HCT116 (cell line): ENCODE measurements around the gene PELI3. TPM values are rescaled to one million over a fixed set of nuclear protein-coding genes. Genes with fewer than 3 reads are reported as not detected.
A peak's percentile ranks its signal among the peaks of the same experiment; 100 is the strongest.

Experiments
- ATAC-seq: fragments of 200-7000 bp; cut with Tn5 transposase; 2 replicates; pipeline ENCODE4 v1.9.1; 2020; ENCODE audit warnings: mild to moderate bottlenecking, moderate library complexity
- BruUV-seq: library from RNA; stranded (reverse); fragments of 400-500 nt; replicated peaks from 2 replicates; lab custom pipeline; 2021; lab: Mats Ljungman, UMichigan
- CTCF ChIA-PET: fragments of 300-600 bp; sonication (Branson Sonifier 250); formaldehyde crosslinking; loops from one replicate; lab custom pipeline; 2021; ENCODE audit warnings: antibody characterized with exemption; lab: Charles Lee
- POLR2A ChIA-PET: fragments of 300-600, 350-600 bp; sonication (Branson Sonifier 250); formaldehyde crosslinking; loops from one replicate; lab custom pipeline; 2021; ENCODE audit warnings: antibody characterized with exemption; lab: Charles Lee
- RAD21 ChIA-PET, 2 experiments: fragments of 300-600 bp; sonication (Branson Sonifier 250); formaldehyde crosslinking; loops; one replicate each; lab custom pipeline; 2023; ENCODE audit warnings: low total read pairs in 2 of 2; ENCODE audit not compliant: uncharacterized antibody in 2 of 2, unreplicated experiment in 2 of 2, low non-redundant PET in 1 of 2; lab: Charles Lee
- DNase-seq: peaks from one replicate; pipeline ENCODE4 v3.0.0-alpha.2; 2010; ENCODE audit warnings: low read depth, low spot score
- H2AFZ ChIP-seq: fragments of 200-600 bp; shearing (Covaris generic), sonication (generic); 2 replicates; pipeline ENCODE4 v1.6.1; 2017; ENCODE audit warnings: low read depth, mixed run types, mixed read lengths, antibody characterized with exemption, low read length; ENCODE audit not compliant: poor library complexity, severe bottlenecking
- H3K27ac ChIP-seq: 2 replicates; pipeline ENCODE4 v1.5.1; 2012; ENCODE audit warnings: low read depth, low read length
- H3K27me3 ChIP-seq: fragments of 200-600 bp; sonication (generic); 2 replicates; pipeline ENCODE4 v1.6.1; 2016; ENCODE audit warnings: mixed run types, low read length, mixed read lengths; ENCODE audit not compliant: insufficient read depth
- H3K36me3 ChIP-seq, 2 experiments: fragments of 200-500 bp in 1 of 2; fragments of 200-600 bp in 1 of 2; sonication (Bioruptor generic) in 1 of 2; sonication (generic) in 1 of 2; 2 replicates each; pipeline versions ENCODE4 v1.5.1 to v1.6.1; 2014 to 2016; ENCODE audit warnings: low read length in 2 of 2, inconsistent platforms in 1 of 2, mixed read lengths in 1 of 2, mixed run types in 1 of 2; ENCODE audit not compliant: insufficient read depth in 2 of 2, control insufficient read depth in 1 of 2
- H3K4me1 ChIP-seq, 2 experiments: fragments of 200-600 bp in 1 of 2; sonication (generic) in 1 of 2; 2 replicates each; pipeline versions ENCODE4 v1.5.1 to v1.6.1; 2012 to 2017; ENCODE audit warnings: low read length in 2 of 2, inconsistent platforms in 1 of 2, mild to moderate bottlenecking in 1 of 2, mixed read lengths in 1 of 2, mixed run types in 1 of 2, moderate library complexity in 1 of 2; ENCODE audit not compliant: insufficient read depth in 2 of 2, control insufficient read depth in 1 of 2
- H3K4me2 ChIP-seq: fragments of 200-600 bp; sonication (generic); 2 replicates; pipeline ENCODE4 v1.6.1; 2017; ENCODE audit warnings: mixed run types, low read length, mixed read lengths
- H3K4me3 ChIP-seq, 2 experiments: fragments of 200-600 bp in 1 of 2; sonication (generic) in 1 of 2; replicated peaks in 1 of 2; 2 replicates each; pipeline ENCODE4 v1.5.1; 2011 to 2016; ENCODE audit warnings: low read length in 2 of 2, control low read depth in 1 of 2, low read depth in 1 of 2, mild to moderate bottlenecking in 1 of 2, mixed read lengths in 1 of 2, mixed run types in 1 of 2
- H3K79me2 ChIP-seq: fragments of 200-600 bp; sonication (generic); 2 replicates; pipeline ENCODE4 v1.6.1; 2017; ENCODE audit warnings: mild to moderate bottlenecking, mixed run types, low read length, moderate library complexity, mixed read lengths; ENCODE audit not compliant: insufficient read depth
- H3K9ac ChIP-seq: fragments of 200-600 bp; sonication (generic); 2 replicates; pipeline ENCODE4 v1.6.1; 2016; ENCODE audit warnings: low read length, mixed read lengths
- H3K9me2 ChIP-seq: fragments of 200-600 bp; sonication (generic), shearing (Covaris generic); 2 replicates; pipeline ENCODE4 v1.6.1; 2017; ENCODE audit warnings: mixed run types, mild to moderate bottlenecking, moderate library complexity; ENCODE audit not compliant: insufficient read depth
- H3K9me3 ChIP-seq, 2 experiments: fragments of 200-500 bp in 1 of 2; fragments of 200-600 bp in 1 of 2; sonication (Bioruptor generic) in 1 of 2; sonication (generic) in 1 of 2; 2 replicates each; pipeline ENCODE4 v1.6.1; 2014 to 2017; ENCODE audit warnings: low read length in 2 of 2, mixed read lengths in 2 of 2, inconsistent platforms in 1 of 2, low read depth in 1 of 2, mild to moderate bottlenecking in 1 of 2, mixed run types in 1 of 2, moderate library complexity in 1 of 2; ENCODE audit not compliant: control insufficient read depth in 1 of 2, insufficient read depth in 1 of 2
- H4K20me1 ChIP-seq: fragments of 200-600 bp; sonication (generic), shearing (Covaris generic); 2 replicates; pipeline ENCODE4 v1.6.1; 2017; ENCODE audit warnings: mixed run types, mild to moderate bottlenecking, moderate library complexity; ENCODE audit not compliant: insufficient read depth
- CBX3 ChIP-seq: IDR thresholded peaks from 2 replicates; pipeline ENCODE4 v1.6.1; 2012; ENCODE audit warnings: low read depth
- CTCF ChIP-seq, 3 experiments: fragments of 200-600 bp in 1 of 3; sonication (generic) in 1 of 3; IDR thresholded peaks in 2 of 3; conservative IDR thresholded peaks in 1 of 3; 2 replicates each; pipeline ENCODE4 v1.5.1; 2012 to 2017; ENCODE audit warnings: low read depth in 2 of 3, low read length in 2 of 3, antibody characterized with exemption in 1 of 3, borderline replicate concordance in 1 of 3, control low read depth in 1 of 3, mild to moderate bottlenecking in 1 of 3, mixed read lengths in 1 of 3, mixed run types in 1 of 3, moderate library complexity in 1 of 3; ENCODE audit not compliant: insufficient read depth in 1 of 3
- EGR1 ChIP-seq: IDR thresholded peaks from 2 replicates; pipeline ENCODE4 v1.6.1; 2012; ENCODE audit warnings: low read depth
- SP1 ChIP-seq: IDR thresholded peaks from 2 replicates; pipeline ENCODE4 v1.6.1; 2012; ENCODE audit warnings: low read depth
- intact Hi-C: fragments of 100-400 bp; cut with micrococcal nuclease; formaldehyde crosslinking; loops from 2 replicates; pipeline ENCODE4 v1.10.0; 2022
- total RNA-seq: library from RNA; stranded (reverse); gene quantifications from one replicate; pipeline ENCODE4 v1.2.1, GENCODE V29; 2021; ENCODE audit not compliant: unreplicated experiment

PELI3 gene
- total RNA-seq, 1 experiment from 2014 or later: 12.8 TPM

DNA sequence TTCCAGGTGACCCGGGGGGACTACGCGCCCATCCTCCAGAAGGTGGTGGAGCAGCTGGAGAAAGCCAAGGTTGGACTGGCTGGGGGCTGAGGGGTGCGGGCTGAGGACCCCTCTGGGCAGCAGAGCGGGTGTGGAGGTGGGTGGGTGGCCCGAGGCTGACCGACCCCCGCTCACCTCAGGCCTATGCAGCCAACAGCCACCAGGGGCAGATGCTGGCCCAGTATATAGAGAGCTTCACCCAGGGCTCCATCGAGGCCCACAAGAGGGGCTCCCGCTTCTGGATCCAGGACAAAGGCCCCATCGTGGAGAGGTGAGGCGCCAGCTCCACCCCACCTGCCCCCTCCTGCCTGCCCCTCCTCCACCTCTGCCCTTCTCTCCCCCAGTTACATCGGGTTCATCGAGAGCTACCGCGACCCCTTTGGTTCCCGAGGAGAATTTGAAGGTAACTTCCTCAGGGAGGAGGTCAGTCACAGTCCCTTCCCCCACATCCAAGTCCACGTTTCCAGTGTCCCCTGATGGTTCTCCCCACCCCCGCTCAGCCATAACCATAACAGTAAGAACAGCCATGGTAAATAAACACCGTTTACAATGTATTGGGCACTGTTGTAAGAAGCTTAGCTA, 24.7 kb downstream of the PELI3 start:
- no peaks in the 10 kb centered on the region for H3K9me3 ChIP-seq
- H3K36me3 ChIP-seq: peaks cover 4 to 5% of the 10 kb centered on the region in 2 experiments; a peak in 2 of 4 replicates
- RAD21 ChIA-PET: interaction anchor here in 1 of 2 experiments (0.6 kb wide), 1 partner anchor 62 kb away, joined by 3 read pairs; no protein-coding TSS in a partner anchor
- H3K4me2 ChIP-seq: no peak overlapping the region
- no peaks in the 10 kb centered on the region for H3K4me1 ChIP-seq
- no peak for TF ChIP-seq SP1
- peak in 2 of 3 experiments; percentile 58 to 61; a peak in 4 of 6 replicates for TF ChIP-seq CTCF (IDR thresholded peaks at IDR 0.05 in 2 of 3, conservative IDR thresholded peaks at IDR 0.05 in 1 of 3; ENCODE audit: borderline replicate concordance in 1 of 3, insufficient read depth in 1 of 3, low read depth in 2 of 3, low read length in 2 of 3)
- no peak overlapping the region for H3K27ac ChIP-seq
- intact Hi-C loops: no loop called here
- H3K4me3 ChIP-seq: no peak overlapping the region
- POLR2A ChIA-PET: no interaction called here
- peak; percentile 84 for ATAC-seq
- DNase-seq: no peak
- H3K9me2 ChIP-seq: no peaks in the 10 kb centered on the region
- no TSS peak for BruUV-seq
- H3K79me2 ChIP-seq: no peaks in the 10 kb centered on the region
- no peaks in the 10 kb centered on the region for H4K20me1 ChIP-seq
- CTCF ChIA-PET: interaction anchor here (1.5 to 2.1 kb wide), 2 partner anchors 10 to 11 kb away, joined by 3 to 16 read pairs; partner anchors contain the start of gene DPP3
- H3K27me3 ChIP-seq: no peaks in the 10 kb centered on the region
- no peak overlapping the region for H3K9ac ChIP-seq
- H2AFZ ChIP-seq: no peak overlapping the region

DNA sequence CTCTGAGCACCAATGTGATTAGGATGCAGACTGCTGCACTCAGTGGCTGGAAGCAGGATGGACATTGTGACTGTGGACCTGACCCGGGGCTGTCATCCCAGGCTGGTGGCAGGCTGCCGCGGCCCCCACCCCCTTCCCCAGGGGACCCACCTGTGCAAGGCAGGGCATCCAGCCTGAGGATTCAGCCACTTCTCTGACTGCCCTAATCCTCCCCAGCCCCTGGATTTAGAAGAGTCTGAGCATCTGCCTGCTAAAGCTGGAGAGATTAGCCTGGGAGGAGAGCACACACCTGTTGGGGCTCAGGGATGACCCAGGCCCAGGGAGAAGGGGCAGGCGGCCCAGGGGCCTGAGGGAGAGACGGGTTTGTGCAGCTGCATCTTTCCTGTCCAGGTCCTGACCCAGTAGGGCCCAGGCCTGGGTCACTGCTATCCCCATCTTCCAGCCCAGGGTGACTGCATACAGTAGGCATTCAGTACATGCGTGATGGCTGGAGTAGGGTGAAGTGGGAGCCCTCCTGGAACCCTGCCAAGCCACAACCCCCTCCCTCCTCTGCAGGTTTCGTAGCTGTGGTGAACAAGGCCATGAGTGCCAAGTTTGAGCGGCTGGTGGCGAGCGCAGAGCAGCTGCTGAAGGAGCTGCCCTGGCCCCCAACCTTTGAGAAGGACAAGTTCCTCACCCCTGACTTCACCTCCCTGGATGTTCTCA, 25.6 kb downstream of the PELI3 start:
- Histone ChIP-seq H3K79me2 (no peaks in the 10 kb centered on the region), H3K36me3 (peaks cover 0 to 4% of the 10 kb centered on the region in 2 experiments; a peak in 1 of 4 replicates), H3K27me3 (no peaks in the 10 kb centered on the region), H3K9me3 (no peaks in the 10 kb centered on the region), H4K20me1 (no peaks in the 10 kb centered on the region), H3K9me2 (no peaks in the 10 kb centered on the region), H3K4me2 (no peak overlapping the region), H3K4me3 (no peak overlapping the region), H3K27ac (no peak overlapping the region), H3K9ac (no peak overlapping the region), H2AFZ (no peak overlapping the region), H3K4me1 (no peaks in the 10 kb centered on the region)
- TF ChIP-seq EGR1 (no peak), CBX3 (no peak)
- intact Hi-C loops: no loop called here
- CTCF ChIA-PET: interaction anchor here (1.4 to 2.1 kb wide), 2 partner anchors 12 to 18 kb away, joined by 4 to 16 read pairs; partner anchors contain the start of genes BBS1 and DPP3
- DNase-seq: no peak
- BruUV-seq: no TSS peak
- POLR2A ChIA-PET: no interaction called here
- RAD21 ChIA-PET: no interaction called here
- ATAC-seq: no peak
